Right renal cortex interstitium (tissue), 3 donors: Measurements from ENCODE around the gene TRIM8. TPM values are rescaled to one million over a fixed set of nuclear protein-coding genes. Genes with fewer than 3 reads are reported as not detected.
"Not testable (repeated sequence)": the region's sequence is repeated elsewhere in the genome, so short reads cannot be mapped to it uniquely, and the experiment has no call there.

Experiments
- DNase-seq, 3 donors: peaks; one replicate each; pipeline ENCODE4 v3.0.0-alpha.2; 2013; ENCODE audit warnings: low read depth in 3 of 3, low spot score in 2 of 3
- polyA plus RNA-seq, 3 donors: library from polyadenylated mRNA; unstranded; fragments of 120-200 nt; gene quantifications; one replicate each; pipeline ENCODE4 v1.2.1, GENCODE V29; 2013; ENCODE audit not compliant: insufficient read length in 3 of 3

Gene TRIM8
- polyA plus RNA-seq, 3 donors = 121 to 127 (median 121) TPM

GRCh38 chr10:102667411-102667810 lies 23.1 kb downstream of the TRIM8 start:
- not testable (repeated sequence) for DNase-seq

GRCh38 chr10:102668326-102669107 lies 24.2 kb downstream of the TRIM8 start:
- no peak for DNase-seq

- DNase-seq = no peak
Observed at GRCh38 chr10:102669206-102670064, 25.2 kb downstream of the TRIM8 start.

GRCh38 chr10:102670065-102670670 lies 25.9 kb downstream of the TRIM8 start:
- DNase-seq = no peak

GRCh38 chr10:102670871-102671434 lies 26.7 kb downstream of the TRIM8 start:
- no peak for DNase-seq

GRCh38 chr10:102673236-102673818 lies 29.0 kb downstream of the TRIM8 start:
- DNase-seq = no peak

- DNase-seq = no peak
Observed at GRCh38 chr10:102673819-102674511, 29.7 kb downstream of the TRIM8 start.

- DNase-seq = no peak
Observed at GRCh38 chr10:102674566-102674965, 30.3 kb downstream of the TRIM8 start.

GRCh38 chr10:102675011-102675665 lies 30.9 kb downstream of the TRIM8 start:
- DNase-seq = no peak

GRCh38 chr10:102675666-102676533 lies 31.6 kb downstream of the TRIM8 start:
- no peak for DNase-seq

- no peak for DNase-seq
Observed at GRCh38 chr10:102676534-102677315, 32.4 kb downstream of the TRIM8 start.

GRCh38 chr10:102677331-102678067 lies 33.2 kb downstream of the TRIM8 start:
- no peak for DNase-seq

- no peak for DNase-seq
Observed at GRCh38 chr10:102678068-102678400, 33.8 kb downstream of the TRIM8 start.

GRCh38 chr10:102678842-102679289 lies 34.6 kb downstream of the TRIM8 start:
- DNase-seq = no peak

- no peak for DNase-seq
Observed at GRCh38 chr10:102679596-102679995, 35.3 kb downstream of the TRIM8 start.

GRCh38 chr10:102681696-102682095 lies 37.4 kb downstream of the TRIM8 start:
- DNase-seq = no peak

GRCh38 chr10:102682416-102682815 lies 38.1 kb downstream of the TRIM8 start:
- DNase-seq = no peak
